Endodermal cell (in vitro differentiated cells): ENCODE results near the gene TEX29. TPM values are rescaled to one million over a fixed set of nuclear protein-coding genes. Genes with fewer than 3 reads are reported as not detected.

ENCODE experiments used
- DNase-seq: peaks from one replicate; pipeline ENCODE4 v3.0.0-alpha.2; 2017
- H3K27ac ChIP-seq: 2 replicates; pipeline ENCODE4 v1.5.1; 2013; ENCODE audit warnings: mild to moderate bottlenecking, low read depth, low read length, moderate library complexity
- H3K27me3 ChIP-seq: 2 replicates; pipeline ENCODE4 v1.6.1; 2013; ENCODE audit warnings: mild to moderate bottlenecking, low read length, moderate library complexity; ENCODE audit not compliant: insufficient read depth, control insufficient read depth, poor library complexity, severe bottlenecking
- H3K36me3 ChIP-seq: 2 replicates; pipeline ENCODE4 v1.7.0; 2013; ENCODE audit warnings: mild to moderate bottlenecking, low read length, moderate library complexity; ENCODE audit not compliant: control insufficient read depth, insufficient read depth
- H3K4me1 ChIP-seq: one replicate; pipeline ENCODE4 v1.7.0; 2013; ENCODE audit warnings: low read length; ENCODE audit not compliant: control insufficient read depth, insufficient read depth
- H3K4me3 ChIP-seq: 2 replicates; pipeline ENCODE4 v1.5.1; 2013; ENCODE audit warnings: mild to moderate bottlenecking, low read length, moderate library complexity
- H3K9ac ChIP-seq: 2 replicates; pipeline ENCODE4 v1.6.1; 2013; ENCODE audit warnings: mild to moderate bottlenecking, low read length, moderate library complexity; ENCODE audit not compliant: poor library complexity, severe bottlenecking; ENCODE audit errors: extremely low read depth
- H3K9me3 ChIP-seq: 2 replicates; pipeline ENCODE4 v1.6.1; 2013; ENCODE audit warnings: mild to moderate bottlenecking, low read length, moderate library complexity; ENCODE audit not compliant: control insufficient read depth
- H3K27ac Mint-ChIP-seq: 2 replicates; pipeline ENCODE4 v1.8.0; 2020; ENCODE audit warnings: mixed read lengths
- H3K27me3 Mint-ChIP-seq: 2 replicates; pipeline ENCODE4 v1.8.0; 2021; ENCODE audit warnings: mild to moderate bottlenecking, mixed read lengths; ENCODE audit not compliant: insufficient read depth
- H3K36me3 Mint-ChIP-seq: 2 replicates; pipeline ENCODE4 v1.8.0; 2020; ENCODE audit warnings: low read depth, mixed read lengths
- H3K4me1 Mint-ChIP-seq: 2 replicates; pipeline ENCODE4 v1.8.0; 2020; ENCODE audit warnings: mixed read lengths
- H3K4me3 Mint-ChIP-seq: 2 replicates; pipeline ENCODE4 v1.8.0; 2020; ENCODE audit warnings: mild to moderate bottlenecking, moderate library complexity, mixed read lengths
- H3K9me3 Mint-ChIP-seq: 2 replicates; pipeline ENCODE4 v1.8.0; 2020; ENCODE audit warnings: mild to moderate bottlenecking, mixed read lengths
- WGBS, 2 experiments: methylation state at CpG; one replicate each; pipeline versions ENCODE4 v1.1.5 to v1.1.7; 2013; ENCODE audit warnings: missing lambda C conversion rate in 2 of 2, mixed read lengths in 1 of 2; ENCODE audit not compliant: insufficient coverage in 1 of 2, insufficient read length in 1 of 2; 5-methylcytosine and 5-hydroxymethylcytosine counted together
- total RNA-seq, 2 donors: library from RNA; stranded (reverse); fragmentation: NEBNext Ultra II Directional in 1 of 2; extraction: Animal tissue kit (Norgen Biotek cat#: 25700) in 1 of 2; gene quantifications; 2 replicates in 1 of 2; 3 replicates in 1 of 2; pipeline ENCODE4 v1.2.1, GENCODE V29; 2021
- TF ChIP-seq, protein P1 (sequence below): fragments of 200-600 bp; sonication (generic); conservative IDR thresholded peaks from 2 replicates; pipeline ENCODE4 v1.5.0; 2021; ENCODE audit warnings: antibody characterized with exemption, mild to moderate bottlenecking

The TEX29 gene
- total RNA-seq, 2 donors from 2014 or later: 0.69 TPM; not detected in 1

GRCh38 chr13:111387945-111388600 lies 67.6 kb downstream of the TEX29 start:
- Mint-ChIP-seq H3K27me3 (no peaks in the 10 kb centered on the region), H3K36me3 (no peaks in the 10 kb centered on the region), H3K4me3 (no peak overlapping the region), H3K4me1 (no peaks in the 10 kb centered on the region), H3K9me3 (no peaks in the 10 kb centered on the region), H3K27ac (no peak overlapping the region)
- TF ChIP-seq, protein P1, sequence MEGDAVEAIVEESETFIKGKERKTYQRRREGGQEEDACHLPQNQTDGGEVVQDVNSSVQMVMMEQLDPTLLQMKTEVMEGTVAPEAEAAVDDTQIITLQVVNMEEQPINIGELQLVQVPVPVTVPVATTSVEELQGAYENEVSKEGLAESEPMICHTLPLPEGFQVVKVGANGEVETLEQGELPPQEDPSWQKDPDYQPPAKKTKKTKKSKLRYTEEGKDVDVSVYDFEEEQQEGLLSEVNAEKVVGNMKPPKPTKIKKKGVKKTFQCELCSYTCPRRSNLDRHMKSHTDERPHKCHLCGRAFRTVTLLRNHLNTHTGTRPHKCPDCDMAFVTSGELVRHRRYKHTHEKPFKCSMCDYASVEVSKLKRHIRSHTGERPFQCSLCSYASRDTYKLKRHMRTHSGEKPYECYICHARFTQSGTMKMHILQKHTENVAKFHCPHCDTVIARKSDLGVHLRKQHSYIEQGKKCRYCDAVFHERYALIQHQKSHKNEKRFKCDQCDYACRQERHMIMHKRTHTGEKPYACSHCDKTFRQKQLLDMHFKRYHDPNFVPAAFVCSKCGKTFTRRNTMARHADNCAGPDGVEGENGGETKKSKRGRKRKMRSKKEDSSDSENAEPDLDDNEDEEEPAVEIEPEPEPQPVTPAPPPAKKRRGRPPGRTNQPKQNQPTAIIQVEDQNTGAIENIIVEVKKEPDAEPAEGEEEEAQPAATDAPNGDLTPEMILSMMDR: no peak
- peak; percentile 33 for DNase-seq
- 92% methylated on average over 10 to 18 of the region's 18 CpGs for WGBS, 2 experiments
- H3K27ac ChIP-seq: no peak overlapping the region
- no peaks in the 10 kb centered on the region for H3K27me3 ChIP-seq
- H3K9me3 ChIP-seq: no peaks in the 10 kb centered on the region
- H3K4me3 ChIP-seq: no peak overlapping the region
- no peak overlapping the region for H3K9ac ChIP-seq
- no peaks in the 10 kb centered on the region for H3K4me1 ChIP-seq
- no peaks in the 10 kb centered on the region for H3K36me3 ChIP-seq

DNA sequence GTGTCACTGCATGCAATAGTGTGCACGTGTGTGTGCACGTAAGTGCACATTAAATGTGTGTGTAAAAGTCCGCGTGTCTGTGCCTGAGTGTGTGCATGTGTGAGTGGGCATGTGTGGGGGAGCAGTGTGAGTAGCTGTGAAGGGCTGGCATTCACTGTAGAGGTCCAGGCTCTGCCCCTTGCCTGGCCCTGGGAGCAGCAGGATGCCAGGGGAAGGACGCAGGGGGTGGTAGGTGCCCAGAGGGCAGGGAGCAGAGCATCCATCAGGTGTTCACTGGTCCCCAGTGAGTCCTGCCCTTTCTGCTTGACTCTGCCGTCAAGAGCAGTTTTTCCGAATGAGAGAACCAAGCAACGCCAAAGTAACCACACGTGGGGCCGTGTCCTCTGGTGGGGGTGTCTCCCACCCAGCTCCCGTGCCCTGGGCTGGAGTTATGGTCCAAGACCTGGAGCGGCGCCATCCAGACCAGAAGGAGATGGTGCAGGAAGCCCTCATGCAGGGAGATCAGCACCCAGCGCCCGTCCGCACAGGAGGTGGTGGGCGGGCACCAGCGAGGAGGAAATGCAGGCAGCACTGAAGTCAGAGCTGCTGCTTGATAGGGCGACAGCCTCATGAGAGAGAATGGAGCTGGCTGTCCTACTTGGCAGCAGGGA lies 68.5 kb downstream of the TEX29 start:
- Histone ChIP-seq H3K36me3 (no peaks in the 10 kb centered on the region), H3K27me3 (no peaks in the 10 kb centered on the region), H3K9ac (no peak overlapping the region), H3K4me1 (no peaks in the 10 kb centered on the region), H3K4me3 (no peak overlapping the region), H3K27ac (no peak overlapping the region), H3K9me3 (no peaks in the 10 kb centered on the region)
- TF ChIP-seq, protein P1: no peak
- Mint-ChIP-seq H3K4me1 (no peaks in the 10 kb centered on the region), H3K27ac (no peak overlapping the region), H3K9me3 (no peaks in the 10 kb centered on the region), H3K36me3 (no peaks in the 10 kb centered on the region), H3K27me3 (peaks cover 2% of the 10 kb centered on the region), H3K4me3 (no peak overlapping the region)
- WGBS, 2 experiments: 90 to 95% methylated on average over 16 to 19 of the region's 19 CpGs
- peak; percentile 36 for DNase-seq

DNA sequence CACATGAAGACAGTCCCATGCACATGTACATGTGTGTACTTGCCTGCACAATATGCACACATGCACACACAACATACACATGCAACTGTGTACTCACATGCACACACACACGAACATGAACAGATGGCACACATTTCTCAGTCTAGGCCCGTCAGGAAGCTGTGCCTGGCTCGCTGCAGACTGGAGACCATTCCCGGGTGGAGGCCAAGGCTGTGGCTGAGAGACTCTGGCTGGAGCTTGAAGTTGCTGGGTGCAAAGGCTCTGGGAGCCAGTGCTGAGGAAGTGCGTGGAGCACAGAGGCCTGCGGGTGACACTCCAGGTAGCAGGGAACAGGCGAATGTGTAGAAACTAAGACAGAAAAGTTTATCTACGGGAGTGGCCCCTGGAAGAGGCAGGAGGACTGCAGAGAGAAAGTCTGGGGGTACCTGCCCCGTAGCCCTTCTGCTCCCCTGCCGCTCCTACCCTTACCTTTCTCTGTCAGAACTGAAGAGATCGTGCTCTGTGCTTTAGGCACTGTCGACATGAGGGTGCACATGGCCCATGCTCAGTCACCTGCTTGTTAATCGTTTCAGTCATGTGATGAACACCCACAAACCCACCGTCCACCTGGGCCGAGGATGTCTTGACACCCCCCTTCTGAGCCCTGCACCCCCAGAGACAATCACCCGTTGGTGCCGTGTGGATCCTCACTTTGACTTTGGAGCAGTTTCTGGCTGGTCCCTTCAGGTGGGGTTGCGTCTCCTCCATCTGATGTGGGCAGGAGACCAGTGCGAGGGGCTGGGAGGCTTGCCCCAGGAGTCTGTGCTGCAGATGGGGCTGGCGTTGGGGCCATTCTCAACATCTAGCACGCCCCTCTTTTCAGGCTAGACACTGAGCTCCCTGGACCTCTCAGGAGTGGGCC lies 69.4 kb downstream of the TEX29 start:
- Histone ChIP-seq H3K27me3 (no peaks in the 10 kb centered on the region), H3K36me3 (no peaks in the 10 kb centered on the region), H3K4me3 (no peak overlapping the region), H3K4me1 (no peaks in the 10 kb centered on the region), H3K27ac (no peak overlapping the region), H3K9ac (no peak overlapping the region), H3K9me3 (no peaks in the 10 kb centered on the region)
- no peaks in the 10 kb centered on the region for H3K36me3 Mint-ChIP-seq
- peaks cover 2% of the 10 kb centered on the region for H3K27me3 Mint-ChIP-seq
- DNase-seq: peak; percentile 30
- TF ChIP-seq, protein P1: no peak
- peak overlapping the region; percentile 14 for H3K27ac Mint-ChIP-seq
- WGBS, 2 experiments: 79 to 80% methylated on average over 16 to 21 of the region's 21 CpGs
- H3K9me3 Mint-ChIP-seq: peaks cover 2% of the 10 kb centered on the region
- H3K4me1 Mint-ChIP-seq: no peaks in the 10 kb centered on the region
- no peak overlapping the region for H3K4me3 Mint-ChIP-seq
